Right lobe of liver (tissue), 4 donors: ENCODE data around the gene MSANTD1.

Experiments used
- POLR2A ChIP-seq: fragments of 450-650 bp; IDR thresholded peaks from one replicate; pipeline ENCODE4 v1.6.1; 2017; ENCODE audit warnings: antibody characterized with exemption, mild to moderate bottlenecking
- TF ChIP-seq, protein P1 (sequence below), 4 donors: fragments of 200-600 bp in 3 of 4; fragments of 450-650 bp in 1 of 4; IDR thresholded peaks; one replicate each; pipeline versions ENCODE4 v1.5.1 to v1.8.0; 2016 to 2022; ENCODE audit warnings: antibody characterized with exemption in 4 of 4, mild to moderate bottlenecking in 2 of 4
- donor health status: DM: no; HTN: no; CAD: no.
- donor health status: DM: no; HTN: no; CAD: no.
- donor health status: DM: no; HTN: yes; CAD: no.

DNA sequence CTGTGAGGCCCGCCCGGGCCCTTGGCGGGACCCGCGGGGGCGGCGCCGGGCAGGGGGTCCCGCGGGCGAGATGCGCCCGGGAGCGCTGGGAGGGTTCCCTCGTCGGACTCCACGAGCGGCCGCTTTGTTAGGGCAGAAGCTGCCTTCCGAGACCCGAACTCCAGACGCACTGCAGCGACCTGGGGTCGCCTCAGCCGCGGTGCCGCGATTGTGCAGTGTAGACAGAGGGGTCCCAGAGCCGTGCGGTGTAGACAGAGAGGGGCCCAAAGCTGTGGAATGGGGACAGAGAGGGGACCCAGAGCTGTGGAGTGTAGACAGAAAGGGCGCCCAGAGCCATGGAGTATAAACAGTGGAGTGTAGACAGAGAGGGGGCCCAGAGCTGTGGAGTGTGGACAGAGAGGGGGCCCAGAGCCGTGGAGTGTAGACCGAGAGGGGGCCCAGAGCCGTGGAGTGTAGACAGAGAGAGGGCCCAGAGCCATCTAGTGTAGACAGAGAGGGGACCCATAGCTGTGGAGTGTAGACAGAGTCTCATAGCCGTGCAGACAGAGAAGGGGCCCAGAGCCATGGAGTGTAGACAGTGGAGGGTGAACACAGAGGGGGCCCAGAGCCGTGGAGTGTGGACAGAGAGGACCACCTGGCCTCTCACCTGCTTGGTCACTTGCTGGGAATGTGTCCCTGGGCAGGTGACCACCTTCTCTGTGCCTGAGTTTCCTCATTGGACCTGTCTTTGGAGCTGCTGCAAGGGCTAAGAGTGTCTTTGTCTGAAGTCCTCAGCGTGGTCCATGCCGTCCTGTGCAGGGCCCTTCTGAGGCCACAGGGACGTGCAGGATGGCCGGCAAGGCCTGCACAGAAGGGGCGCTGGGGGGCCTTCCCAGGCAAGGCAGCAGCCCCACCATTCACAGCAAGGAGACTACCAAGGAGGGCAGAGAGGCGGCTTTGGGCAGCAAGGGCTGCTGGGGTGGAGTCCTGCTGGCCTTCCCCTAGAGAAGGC, 44.7 kb downstream of the MSANTD1 start:
- TF ChIP-seq, protein P1, sequence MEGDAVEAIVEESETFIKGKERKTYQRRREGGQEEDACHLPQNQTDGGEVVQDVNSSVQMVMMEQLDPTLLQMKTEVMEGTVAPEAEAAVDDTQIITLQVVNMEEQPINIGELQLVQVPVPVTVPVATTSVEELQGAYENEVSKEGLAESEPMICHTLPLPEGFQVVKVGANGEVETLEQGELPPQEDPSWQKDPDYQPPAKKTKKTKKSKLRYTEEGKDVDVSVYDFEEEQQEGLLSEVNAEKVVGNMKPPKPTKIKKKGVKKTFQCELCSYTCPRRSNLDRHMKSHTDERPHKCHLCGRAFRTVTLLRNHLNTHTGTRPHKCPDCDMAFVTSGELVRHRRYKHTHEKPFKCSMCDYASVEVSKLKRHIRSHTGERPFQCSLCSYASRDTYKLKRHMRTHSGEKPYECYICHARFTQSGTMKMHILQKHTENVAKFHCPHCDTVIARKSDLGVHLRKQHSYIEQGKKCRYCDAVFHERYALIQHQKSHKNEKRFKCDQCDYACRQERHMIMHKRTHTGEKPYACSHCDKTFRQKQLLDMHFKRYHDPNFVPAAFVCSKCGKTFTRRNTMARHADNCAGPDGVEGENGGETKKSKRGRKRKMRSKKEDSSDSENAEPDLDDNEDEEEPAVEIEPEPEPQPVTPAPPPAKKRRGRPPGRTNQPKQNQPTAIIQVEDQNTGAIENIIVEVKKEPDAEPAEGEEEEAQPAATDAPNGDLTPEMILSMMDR (IDR thresholded peaks at IDR 0.05), result no peak
- no peak for TF ChIP-seq POLR2A
